ENCODE results near the gene MBTD1.

MBTD1 gene

GRCh38 chr17:51161541-51161940 lies 98.3 kb downstream of the MBTD1 start:
- DNase-seq (ENCODE audit: insufficient read length, low spot score) (no peak), FAIRE-seq (no peak)
- TF ChIP-seq POLR2A (IDR thresholded peaks at IDR 0.05; ENCODE audit: low read depth, low read length): no peak

GRCh38 chr17:51159604-51160003 lies 100.2 kb downstream of the MBTD1 start:
- no peak for FAIRE-seq
- TF ChIP-seq POLR2A (IDR thresholded peaks at IDR 0.05; ENCODE audit: low read depth, low read length): no peak
- DNase-seq (ENCODE audit: insufficient read length, low spot score): no peak

GRCh38 chr17:51155416-51155815 lies 104.4 kb downstream of the MBTD1 start:
- no peak for TF ChIP-seq POLR2A (IDR thresholded peaks at IDR 0.05; ENCODE audit: low read depth, low read length)
- DNase-seq (ENCODE audit: insufficient read length, low spot score) (no peak), FAIRE-seq (no peak)

- no peak for TF ChIP-seq POLR2A (IDR thresholded peaks at IDR 0.05; ENCODE audit: low read depth, low read length)
- FAIRE-seq: no peak
- DNase-seq (ENCODE audit: insufficient read length, low spot score): no peak
These were observed 105.7 kb downstream of the MBTD1 start for GRCh38 chr17:51154176-51154575.

- peak; percentile 64; the same call in 1 of the 2 replicates for TF ChIP-seq POLR2A (IDR thresholded peaks at IDR 0.05; ENCODE audit: low read depth, low read length)
- peak; percentile 90 for DNase-seq (ENCODE audit: insufficient read length, low spot score)
- FAIRE-seq: peak; percentile 92
These were observed 106.4 kb downstream of the MBTD1 start, which contains the start of gene NME1 for GRCh38 chr17:51153210-51154072. Gene NME1 (plus strand): TSS chr17:51153559. CDS start chr17:51155655, 2,096 bp downstream.

GRCh38 chr17:51152766-51153209 lies 107.1 kb downstream of the MBTD1 start:
- TF ChIP-seq POLR2A (IDR thresholded peaks at IDR 0.05; ENCODE audit: low read depth, low read length): no peak
- no peak for FAIRE-seq
- DNase-seq (ENCODE audit: insufficient read length, low spot score): no peak

GRCh38 chr17:51150932-51151331 lies 108.9 kb downstream of the MBTD1 start:
- no peak for TF ChIP-seq POLR2A (IDR thresholded peaks at IDR 0.05; ENCODE audit: low read depth, low read length)
- DNase-seq (ENCODE audit: insufficient read length, low spot score) (no peak), FAIRE-seq (no peak)

GRCh38 chr17:51149163-51149562 lies 110.7 kb downstream of the MBTD1 start:
- FAIRE-seq: no peak
- DNase-seq (ENCODE audit: insufficient read length, low spot score): no peak
- TF ChIP-seq POLR2A (IDR thresholded peaks at IDR 0.05; ENCODE audit: low read depth, low read length): no peak

GRCh38 chr17:51147650-51148049 lies 112.2 kb downstream of the MBTD1 start:
- no peak for FAIRE-seq
- TF ChIP-seq POLR2A (IDR thresholded peaks at IDR 0.05; ENCODE audit: low read depth, low read length): no peak
- no peak for DNase-seq (ENCODE audit: insufficient read length, low spot score)

- no peak for TF ChIP-seq POLR2A (IDR thresholded peaks at IDR 0.05; ENCODE audit: low read depth, low read length)
- FAIRE-seq: no peak
- DNase-seq (ENCODE audit: insufficient read length, low spot score): no peak
These were observed 115.4 kb downstream of the MBTD1 start for GRCh38 chr17:51144266-51145022.

- TF ChIP-seq POLR2A (IDR thresholded peaks at IDR 0.05; ENCODE audit: low read depth, low read length): no peak
- FAIRE-seq (no peak), DNase-seq (ENCODE audit: insufficient read length, low spot score) (no peak)
These were observed 117.3 kb downstream of the MBTD1 start for GRCh38 chr17:51142597-51142996.

GRCh38 chr17:51135956-51136355 lies 123.9 kb downstream of the MBTD1 start:
- no peak for DNase-seq (ENCODE audit: insufficient read length, low spot score)
- no peak for FAIRE-seq
- no peak for TF ChIP-seq POLR2A (IDR thresholded peaks at IDR 0.05; ENCODE audit: low read depth, low read length)

GRCh38 chr17:51133365-51133764 lies 126.5 kb downstream of the MBTD1 start:
- DNase-seq (ENCODE audit: insufficient read length, low spot score) (no peak), FAIRE-seq (no peak)
- no peak for TF ChIP-seq POLR2A (IDR thresholded peaks at IDR 0.05; ENCODE audit: low read depth, low read length)

GRCh38 chr17:51132964-51133319 lies 126.9 kb downstream of the MBTD1 start:
- TF ChIP-seq POLR2A (IDR thresholded peaks at IDR 0.05; ENCODE audit: low read depth, low read length): no peak
- DNase-seq (ENCODE audit: insufficient read length, low spot score): peak; percentile 23
- no peak for FAIRE-seq

Measured in H54 (cell line).